CD14-positive monocyte (primary cell): ENCODE results near the gene HOPX. TPM values are rescaled to one million over a fixed set of nuclear protein-coding genes. Genes with fewer than 3 reads are reported as not detected.
A peak's percentile ranks its signal among the peaks of the same experiment; 100 is the strongest.

ENCODE experiments used
- DNase-seq, 3 donors: peaks; one replicate each; pipeline ENCODE4 v3.0.0-alpha.2; 2011 to 2022
- H2AFZ ChIP-seq: 2 replicates; pipeline ENCODE4 v1.6.0; 2012; ENCODE audit warnings: mild to moderate bottlenecking, low read depth, low read length, inconsistent platforms; ENCODE audit not compliant: insufficient read depth, poor library complexity, severe bottlenecking
- H3K27ac ChIP-seq, 2 donors: 1 replicate in 1 of 2; 2 replicates in 1 of 2; pipeline ENCODE4 v1.5.1; 2012 to 2013; ENCODE audit warnings: low read length in 2 of 2, control low read depth in 1 of 2, inconsistent platforms in 1 of 2, low read depth in 1 of 2, mild to moderate bottlenecking in 1 of 2
- H3K27me3 ChIP-seq, 2 donors: one replicate each; pipeline versions ENCODE4 v1.6.0 to v1.6.1; 2011 to 2013; ENCODE audit warnings: low read length in 2 of 2; ENCODE audit not compliant: control insufficient read depth in 2 of 2, insufficient read depth in 2 of 2
- H3K36me3 ChIP-seq, 2 donors: replicated peaks in 1 of 2; 1 replicate in 1 of 2; 2 replicates in 1 of 2; pipeline versions ENCODE4 v1.5.1 to v1.6.1; 2012 to 2013; ENCODE audit warnings: low read length in 2 of 2, control low read depth in 1 of 2, inconsistent platforms in 1 of 2, mild to moderate bottlenecking in 1 of 2; ENCODE audit not compliant: insufficient read depth in 2 of 2, control insufficient read depth in 1 of 2
- H3K4me1 ChIP-seq, 2 donors: 1 replicate in 1 of 2; 2 replicates in 1 of 2; pipeline versions ENCODE4 v1.5.1 to v1.6.1; 2012 to 2013; ENCODE audit warnings: low read length in 2 of 2, control low read depth in 1 of 2, inconsistent platforms in 1 of 2, mild to moderate bottlenecking in 1 of 2, moderate library complexity in 1 of 2; ENCODE audit not compliant: insufficient read depth in 2 of 2, control insufficient read depth in 1 of 2
- H3K4me2 ChIP-seq: replicated peaks from 2 replicates; pipeline ENCODE3; 2012; ENCODE audit warnings: low read length, moderate library complexity, mild to moderate bottlenecking; ENCODE audit not compliant: poor library complexity, severe bottlenecking; ENCODE audit errors: extremely low read depth
- H3K4me3 ChIP-seq, 3 experiments: fragments of 200-600 bp in 1 of 3; sonication (generic) in 1 of 3; replicated peaks in 1 of 3; 1 replicate in 2 of 3; 2 replicates in 1 of 3; pipeline ENCODE4 v1.5.1; 2011 to 2013; ENCODE audit warnings: low read length in 3 of 3, mild to moderate bottlenecking in 3 of 3, control low read depth in 2 of 3, low read depth in 2 of 3, inconsistent platforms in 1 of 3, moderate library complexity in 1 of 3
- H3K79me2 ChIP-seq: 2 replicates; pipeline ENCODE4 v1.6.0; 2012; ENCODE audit warnings: mild to moderate bottlenecking, control low read depth, inconsistent platforms, low read length, moderate library complexity; ENCODE audit not compliant: insufficient read depth
- H3K9ac ChIP-seq: 2 replicates; pipeline ENCODE4 v1.6.0; 2017; ENCODE audit warnings: low read length, mild to moderate bottlenecking; ENCODE audit not compliant: insufficient read depth, poor library complexity, severe bottlenecking
- H3K9me3 ChIP-seq, 2 donors: replicated peaks in 1 of 2; 1 replicate in 1 of 2; 2 replicates in 1 of 2; pipeline versions ENCODE4 v1.5.1 to v1.6.1; 2012 to 2013; ENCODE audit warnings: low read length in 2 of 2, control low read depth in 1 of 2; ENCODE audit not compliant: control insufficient read depth in 1 of 2, insufficient read depth in 1 of 2
- H4K20me1 ChIP-seq: 2 replicates; pipeline ENCODE4 v1.6.0; 2012; ENCODE audit warnings: mild to moderate bottlenecking, low read length, control low read depth, moderate library complexity; ENCODE audit not compliant: insufficient read depth
- H3K27ac Mint-ChIP-seq, 7 donors: one replicate each; pipeline ENCODE4 v1.8.0; 2020; ENCODE audit warnings: mild to moderate bottlenecking in 7 of 7, mixed read lengths in 7 of 7, moderate library complexity in 6 of 7, inconsistent platforms in 2 of 7
- H3K27me3 Mint-ChIP-seq, 3 donors: one replicate each; pipeline ENCODE4 v1.8.0; 2021 to 2022; ENCODE audit warnings: low read depth in 3 of 3, mild to moderate bottlenecking in 3 of 3, mixed read lengths in 3 of 3, moderate library complexity in 3 of 3, inconsistent platforms in 1 of 3
- H3K36me3 Mint-ChIP-seq, 2 donors: one replicate each; pipeline ENCODE4 v1.8.0; 2020; ENCODE audit warnings: mixed read lengths in 2 of 2, inconsistent platforms in 1 of 2, mild to moderate bottlenecking in 1 of 2
- H3K4me1 Mint-ChIP-seq: one replicate; pipeline ENCODE4 v1.8.0; 2020; ENCODE audit warnings: mild to moderate bottlenecking, mixed read lengths
- H3K4me3 Mint-ChIP-seq, 2 donors: one replicate each; pipeline ENCODE4 v1.8.0; 2020; ENCODE audit warnings: mild to moderate bottlenecking in 2 of 2, mixed read lengths in 2 of 2, moderate library complexity in 1 of 2
- H3K9me3 Mint-ChIP-seq, 7 donors: one replicate each; pipeline ENCODE4 v1.8.0; 2020 to 2022; ENCODE audit warnings: mixed read lengths in 7 of 7, mild to moderate bottlenecking in 6 of 7, moderate library complexity in 6 of 7, inconsistent platforms in 2 of 7
- CTCF ChIP-seq: fragments of 200-600 bp; IDR thresholded peaks from one replicate; pipeline ENCODE4 v1.8.0; 2022; ENCODE audit warnings: antibody characterized with exemption, mild to moderate bottlenecking
- WGBS: methylation state at CpG from one replicate; pipeline ENCODE4 v1.1.5; 2013; ENCODE audit warnings: missing lambda C conversion rate; ENCODE audit not compliant: insufficient coverage; 5-methylcytosine and 5-hydroxymethylcytosine counted together
- intact Hi-C, 2 donors: fragments of 100-400 bp; cut with micrococcal nuclease; formaldehyde crosslinking; loops; one replicate each; pipeline versions ENCODE4 v1.15.0 to v1.15.1; 2023
- polyA plus RNA-seq, 3 donors: library from polyadenylated mRNA; depleted of rRNA in 1 of 3; unstranded in 2 of 3; stranded (reverse) in 1 of 3; fragments of 300-500 nt in 2 of 3; fragments of >200 nt in 1 of 3; fragmentation: Illumina TruSeq in 2 of 3; gene quantifications; 1 replicate in 2 of 3; 2 replicates in 1 of 3; pipeline ENCODE4 v1.2.3, GENCODE V29; 2012 to 2021

HOPX gene
- polyA plus RNA-seq, 3 donors = 0.39 to 1.3 (median 0.52) TPM

- intact Hi-C loops = no loop called here
Observed at GRCh38 chr4:56681853-56682525, 893 bp upstream of the HOPX start.

GRCh38 chr4:56680266-56680665 lies 830 bp downstream of the HOPX start:
- H3K9me3 ChIP-seq = no peaks in the 10 kb centered on the region
- H3K4me2 ChIP-seq = no peak overlapping the region
- no peak for TF ChIP-seq CTCF
- H3K4me1 Mint-ChIP-seq = peaks cover 22% of the 10 kb centered on the region
- H4K20me1 ChIP-seq = no peaks in the 10 kb centered on the region
- H3K27ac Mint-ChIP-seq = peak overlapping the region in 1 of 7 donors; percentile 25
- H3K27me3 ChIP-seq = no peaks in the 10 kb centered on the region
- no peak overlapping the region for H3K27ac ChIP-seq
- H3K79me2 ChIP-seq = no peaks in the 10 kb centered on the region
- intact Hi-C loops = no loop called here
- peaks cover 0 to 5% (median 2%) of the 10 kb centered on the region in 3 donors for H3K27me3 Mint-ChIP-seq
- peaks cover 10 to 14% of the 10 kb centered on the region in 2 donors for H3K4me1 ChIP-seq
- H3K9me3 Mint-ChIP-seq = peaks cover 0 to 3% (median 0%) of the 10 kb centered on the region in 7 donors
- no peaks in the 10 kb centered on the region for H3K36me3 Mint-ChIP-seq
- no peak overlapping the region for H3K4me3 ChIP-seq
- H3K36me3 ChIP-seq = no peaks in the 10 kb centered on the region
- H3K4me3 Mint-ChIP-seq = no peak overlapping the region
- 100% methylated on average over 1 of the region's 1 CpG for WGBS
- DNase-seq = no peak
- H3K9ac ChIP-seq = no peak overlapping the region
- no peak overlapping the region for H2AFZ ChIP-seq

More at GRCh38 chr4:56681853-56682525, 893 bp upstream of the HOPX start:
- Mint-ChIP-seq H3K4me3 (peak overlapping the region in 1 of 2 donors; percentile 72), H3K4me1 (peaks cover 20% of the 10 kb centered on the region), H3K36me3 (no peaks in the 10 kb centered on the region), H3K27me3 (peaks cover 0 to 5% (median 1%) of the 10 kb centered on the region in 3 donors), H3K9me3 (peaks cover 0 to 1% (median 0%) of the 10 kb centered on the region in 7 donors), H3K27ac (no peak overlapping the region)
- Histone ChIP-seq H3K36me3 (no peaks in the 10 kb centered on the region), H2AFZ (peak overlapping the region; percentile 71), H3K4me2 (peak overlapping the region; percentile 65), H3K9ac (no peak overlapping the region), H4K20me1 (no peaks in the 10 kb centered on the region), H3K27me3 (no peaks in the 10 kb centered on the region), H3K27ac (no peak overlapping the region), H3K4me1 (peaks cover 10 to 14% of the 10 kb centered on the region in 2 donors), H3K4me3 (peak overlapping the region in 1 of 3 experiments; percentile 60), H3K9me3 (no peaks in the 10 kb centered on the region), H3K79me2 (no peaks in the 10 kb centered on the region)
- no peak for TF ChIP-seq CTCF
- DNase-seq = no peak
- WGBS = 90% methylated on average over 7 of the region's 12 CpGs
